HCT116 (cell line): ENCODE measurements around the gene DDX10. TPM values are rescaled to one million over a fixed set of nuclear protein-coding genes. Genes with fewer than 3 reads are reported as not detected.

Source experiments
- ATAC-seq: fragments of 200-7000 bp; cut with Tn5 transposase; 2 replicates; pipeline ENCODE4 v1.9.1; 2020; ENCODE audit warnings: mild to moderate bottlenecking, moderate library complexity
- BruUV-seq: library from RNA; stranded (reverse); fragments of 400-500 nt; replicated peaks from 2 replicates; lab custom pipeline; 2021; lab: Mats Ljungman, UMichigan
- CTCF ChIA-PET: fragments of 300-600 bp; sonication (Branson Sonifier 250); formaldehyde crosslinking; loops from one replicate; lab custom pipeline; 2021; ENCODE audit warnings: antibody characterized with exemption; lab: Charles Lee
- POLR2A ChIA-PET: fragments of 300-600, 350-600 bp; sonication (Branson Sonifier 250); formaldehyde crosslinking; loops from one replicate; lab custom pipeline; 2021; ENCODE audit warnings: antibody characterized with exemption; lab: Charles Lee
- RAD21 ChIA-PET, 2 experiments: fragments of 300-600 bp; sonication (Branson Sonifier 250); formaldehyde crosslinking; loops; one replicate each; lab custom pipeline; 2023; ENCODE audit warnings: low total read pairs in 2 of 2; ENCODE audit not compliant: uncharacterized antibody in 2 of 2, unreplicated experiment in 2 of 2, low non-redundant PET in 1 of 2; lab: Charles Lee
- DNase-seq: peaks from one replicate; pipeline ENCODE4 v3.0.0-alpha.2; 2010; ENCODE audit warnings: low read depth, low spot score
- H2AFZ ChIP-seq: fragments of 200-600 bp; shearing (Covaris generic), sonication (generic); 2 replicates; pipeline ENCODE4 v1.6.1; 2017; ENCODE audit warnings: low read depth, mixed run types, mixed read lengths, antibody characterized with exemption, low read length; ENCODE audit not compliant: poor library complexity, severe bottlenecking
- H3K27ac ChIP-seq: 2 replicates; pipeline ENCODE4 v1.5.1; 2012; ENCODE audit warnings: low read depth, low read length
- H3K27me3 ChIP-seq: fragments of 200-600 bp; sonication (generic); 2 replicates; pipeline ENCODE4 v1.6.1; 2016; ENCODE audit warnings: mixed run types, low read length, mixed read lengths; ENCODE audit not compliant: insufficient read depth
- H3K36me3 ChIP-seq, 2 experiments: fragments of 200-500 bp in 1 of 2; fragments of 200-600 bp in 1 of 2; sonication (Bioruptor generic) in 1 of 2; sonication (generic) in 1 of 2; 2 replicates each; pipeline versions ENCODE4 v1.5.1 to v1.6.1; 2014 to 2016; ENCODE audit warnings: low read length in 2 of 2, inconsistent platforms in 1 of 2, mixed read lengths in 1 of 2, mixed run types in 1 of 2; ENCODE audit not compliant: insufficient read depth in 2 of 2, control insufficient read depth in 1 of 2
- H3K4me1 ChIP-seq, 2 experiments: fragments of 200-600 bp in 1 of 2; sonication (generic) in 1 of 2; 2 replicates each; pipeline versions ENCODE4 v1.5.1 to v1.6.1; 2012 to 2017; ENCODE audit warnings: low read length in 2 of 2, inconsistent platforms in 1 of 2, mild to moderate bottlenecking in 1 of 2, mixed read lengths in 1 of 2, mixed run types in 1 of 2, moderate library complexity in 1 of 2; ENCODE audit not compliant: insufficient read depth in 2 of 2, control insufficient read depth in 1 of 2
- H3K4me2 ChIP-seq: fragments of 200-600 bp; sonication (generic); 2 replicates; pipeline ENCODE4 v1.6.1; 2017; ENCODE audit warnings: mixed run types, low read length, mixed read lengths
- H3K4me3 ChIP-seq, 2 experiments: fragments of 200-600 bp in 1 of 2; sonication (generic) in 1 of 2; replicated peaks in 1 of 2; 2 replicates each; pipeline ENCODE4 v1.5.1; 2011 to 2016; ENCODE audit warnings: low read length in 2 of 2, control low read depth in 1 of 2, low read depth in 1 of 2, mild to moderate bottlenecking in 1 of 2, mixed read lengths in 1 of 2, mixed run types in 1 of 2
- H3K79me2 ChIP-seq: fragments of 200-600 bp; sonication (generic); 2 replicates; pipeline ENCODE4 v1.6.1; 2017; ENCODE audit warnings: mild to moderate bottlenecking, mixed run types, low read length, moderate library complexity, mixed read lengths; ENCODE audit not compliant: insufficient read depth
- H3K9ac ChIP-seq: fragments of 200-600 bp; sonication (generic); 2 replicates; pipeline ENCODE4 v1.6.1; 2016; ENCODE audit warnings: low read length, mixed read lengths
- H3K9me2 ChIP-seq: fragments of 200-600 bp; sonication (generic), shearing (Covaris generic); 2 replicates; pipeline ENCODE4 v1.6.1; 2017; ENCODE audit warnings: mixed run types, mild to moderate bottlenecking, moderate library complexity; ENCODE audit not compliant: insufficient read depth
- H3K9me3 ChIP-seq, 2 experiments: fragments of 200-500 bp in 1 of 2; fragments of 200-600 bp in 1 of 2; sonication (Bioruptor generic) in 1 of 2; sonication (generic) in 1 of 2; 2 replicates each; pipeline ENCODE4 v1.6.1; 2014 to 2017; ENCODE audit warnings: low read length in 2 of 2, mixed read lengths in 2 of 2, inconsistent platforms in 1 of 2, low read depth in 1 of 2, mild to moderate bottlenecking in 1 of 2, mixed run types in 1 of 2, moderate library complexity in 1 of 2; ENCODE audit not compliant: control insufficient read depth in 1 of 2, insufficient read depth in 1 of 2
- H4K20me1 ChIP-seq: fragments of 200-600 bp; sonication (generic), shearing (Covaris generic); 2 replicates; pipeline ENCODE4 v1.6.1; 2017; ENCODE audit warnings: mixed run types, mild to moderate bottlenecking, moderate library complexity; ENCODE audit not compliant: insufficient read depth
- ATF3 ChIP-seq: IDR thresholded peaks from 2 replicates; pipeline ENCODE4 v1.6.1; 2012
- EGR1 ChIP-seq: IDR thresholded peaks from 2 replicates; pipeline ENCODE4 v1.6.1; 2012; ENCODE audit warnings: low read depth
- ELF1 ChIP-seq: IDR thresholded peaks from 2 replicates; pipeline ENCODE4 v1.6.1; 2012; ENCODE audit warnings: low read depth, borderline replicate concordance
- EZH2phosphoT487 ChIP-seq: fragments of 200-600 bp; IDR thresholded peaks from 2 replicates; pipeline ENCODE4 v1.6.1; 2018; ENCODE audit warnings: antibody characterized with exemption, borderline replicate concordance
- JUND ChIP-seq: IDR thresholded peaks from 2 replicates; pipeline ENCODE4 v1.6.1; 2012
- RAD21 ChIP-seq: IDR thresholded peaks from 2 replicates; pipeline ENCODE4 v1.6.1; 2012; ENCODE audit warnings: low read depth, mild to moderate bottlenecking
- REST ChIP-seq: IDR thresholded peaks from 2 replicates; pipeline ENCODE4 v1.6.1; 2012; ENCODE audit warnings: low read depth
- SIN3A ChIP-seq: IDR thresholded peaks from 2 replicates; pipeline ENCODE4 v1.6.1; 2012; ENCODE audit warnings: low read depth
- SP1 ChIP-seq: IDR thresholded peaks from 2 replicates; pipeline ENCODE4 v1.6.1; 2012; ENCODE audit warnings: low read depth
- SRF ChIP-seq: IDR thresholded peaks from 2 replicates; pipeline ENCODE4 v1.6.1; 2012; ENCODE audit warnings: low read depth
- ZBTB33 ChIP-seq: IDR thresholded peaks from 2 replicates; pipeline ENCODE4 v1.6.1; 2011; ENCODE audit warnings: mild to moderate bottlenecking, low read length, moderate library complexity; ENCODE audit not compliant: insufficient replicate concordance; ENCODE audit errors: extremely low read depth
- intact Hi-C: fragments of 100-400 bp; cut with micrococcal nuclease; formaldehyde crosslinking; loops from 2 replicates; pipeline ENCODE4 v1.10.0; 2022
- total RNA-seq: library from RNA; stranded (reverse); gene quantifications from one replicate; pipeline ENCODE4 v1.2.1, GENCODE V29; 2021; ENCODE audit not compliant: unreplicated experiment

DDX10 gene
- total RNA-seq, 1 experiment from 2014 or later = 66.5 TPM

- Histone ChIP-seq H3K27ac (no peak overlapping the region), H3K9me3 (no peaks in the 10 kb centered on the region), H3K4me1 (peaks cover 27 to 30% of the 10 kb centered on the region in 2 experiments), H3K27me3 (no peaks in the 10 kb centered on the region), H3K4me2 (no peak overlapping the region), H3K79me2 (peaks cover 70% of the 10 kb centered on the region), H4K20me1 (peaks cover 3% of the 10 kb centered on the region; the same call in 1 of the 2 replicates), H3K36me3 (no peaks in the 10 kb centered on the region), H3K4me3 (no peak overlapping the region), H3K9me2 (no peaks in the 10 kb centered on the region), H3K9ac (no peak overlapping the region), H2AFZ (no peak overlapping the region)
- no TSS peak for BruUV-seq
- ATAC-seq (no peak), DNase-seq (no peak)
- intact Hi-C loops = no loop called here
- ChIA-PET RAD21 (no interaction called here), POLR2A (no interaction called here), CTCF (interaction anchor here (1.0 kb wide), 1 partner anchor 81 kb away, joined by 3 read pairs; no protein-coding TSS in a partner anchor)
- TF ChIP-seq EGR1 (no peak), ZBTB33 (no peak), SP1 (no peak), ELF1 (no peak), JUND (no peak), SRF (no peak), ATF3 (no peak), EZH2phosphoT487 (no peak), RAD21 (no peak), SIN3A (no peak), REST (no peak)
These were observed 125.8 kb downstream of the DDX10 start for GRCh38 chr11:108790501-108791299.
